Suprapubic skin (tissue), 4 donors: Measurements from ENCODE around the gene CNN3. TPM values are rescaled to one million over a fixed set of nuclear protein-coding genes. Genes with fewer than 3 reads are reported as not detected.
A peak's percentile ranks its signal among the peaks of the same experiment; 100 is the strongest.

Experiments
- DNase-seq, 2 donors: peaks; one replicate each; pipeline ENCODE4 v3.0.0-alpha.2; 2019; ENCODE audit warnings: low spot score in 2 of 2
- H3K27ac ChIP-seq: fragments of 200-600 bp; sonication (generic); one replicate; pipeline ENCODE4 v1.5.1; 2019
- H3K27me3 ChIP-seq: fragments of 200-600 bp; sonication (generic); one replicate; pipeline ENCODE4 v1.5.1; 2019
- H3K36me3 ChIP-seq: fragments of 200-600 bp; sonication (generic); one replicate; pipeline ENCODE4 v1.5.1; 2019
- H3K4me1 ChIP-seq: fragments of 200-600 bp; sonication (generic); one replicate; pipeline ENCODE4 v1.5.1; 2019
- H3K4me3 ChIP-seq: fragments of 200-600 bp; sonication (generic); one replicate; pipeline ENCODE4 v1.5.1; 2019; ENCODE audit warnings: mild to moderate bottlenecking
- H3K9me3 ChIP-seq: fragments of 200-600 bp; sonication (generic); one replicate; pipeline ENCODE4 v1.5.1; 2019
- CTCF ChIP-seq, 2 donors: fragments of 200-600 bp in 1 of 2; fragments of 450-650 bp in 1 of 2; sonication (generic) in 1 of 2; IDR thresholded peaks; one replicate each; pipeline ENCODE4 v1.5.1; 2016 to 2019; ENCODE audit warnings: antibody characterized with exemption in 2 of 2, mild to moderate bottlenecking in 1 of 2, moderate library complexity in 1 of 2
- EP300 ChIP-seq: sonication (generic); formaldehyde crosslinking; IDR thresholded peaks from one replicate; pipeline ENCODE4 v1.6.1; 2017; ENCODE audit warnings: antibody characterized with exemption
- POLR2A ChIP-seq, 2 donors: fragments of 450-650 bp; IDR thresholded peaks; one replicate each; pipeline ENCODE4 v1.6.1; 2017; ENCODE audit warnings: antibody characterized with exemption in 2 of 2, mild to moderate bottlenecking in 2 of 2, moderate library complexity in 2 of 2
- POLR2AphosphoS5 ChIP-seq, 3 donors: sonication (generic); formaldehyde crosslinking; IDR thresholded peaks; one replicate each; pipeline ENCODE4 v1.6.1; 2017; ENCODE audit warnings: antibody characterized with exemption in 3 of 3
- WGBS: methylation state at CpG from one replicate; pipeline ENCODE4 v1.1.5; 2018; 5-methylcytosine and 5-hydroxymethylcytosine counted together
- total RNA-seq, 4 donors: library from RNA; depleted of rRNA; stranded (reverse); fragments of >200 nt; gene quantifications; one replicate each; pipeline ENCODE4 v1.1.0, GENCODE V29; 2016

The CNN3 gene
- total RNA-seq = 10 to 100 TPM; 52.3 to 73.7 (median 58.6) TPM

- H3K4me3 ChIP-seq = peak within 1 kb of the TSS; percentile 67
- peaks cover 66% of the 10 kb centered on the region for H3K4me1 ChIP-seq
- H3K27me3 ChIP-seq = no peaks in the 10 kb centered on the region
- DNase-seq = peak; percentile 92 to 93
- no peak for TF ChIP-seq EP300
- TF ChIP-seq POLR2AphosphoS5 (IDR thresholded peaks at IDR 0.05) = peak; percentile 34 to 70 (median 58)
- peak; percentile 77 to 91 for TF ChIP-seq POLR2A (IDR thresholded peaks at IDR 0.05)
- no peak for TF ChIP-seq CTCF (IDR thresholded peaks at IDR 0.05)
- WGBS = 2% methylated on average over 20 of the region's 57 CpGs
- no peaks in the 10 kb centered on the region for H3K9me3 ChIP-seq
- no peaks in the 10 kb centered on the region for H3K36me3 ChIP-seq
- peak within 1 kb of the TSS; percentile 97 for H3K27ac ChIP-seq
Measured at GRCh38 chr1:94926915-94927404, at the start of gene CNN3. Gene CNN3, minus strand, starts transcription at chr1:94927110. Its CDS starts 216 bp downstream, at chr1:94926894.

- DNase-seq = no peak
- no peak overlapping the region for H3K4me3 ChIP-seq
- H3K36me3 ChIP-seq = no peaks in the 10 kb centered on the region
- H3K9me3 ChIP-seq = no peaks in the 10 kb centered on the region
- peaks cover 33% of the 10 kb centered on the region for H3K4me1 ChIP-seq
- peak overlapping the region; percentile 80 for H3K27ac ChIP-seq
- TF ChIP-seq CTCF (IDR thresholded peaks at IDR 0.05) = no peak
- no peak for TF ChIP-seq EP300
- no peak for TF ChIP-seq POLR2AphosphoS5 (IDR thresholded peaks at IDR 0.05)
- no peak for TF ChIP-seq POLR2A (IDR thresholded peaks at IDR 0.05)
- H3K27me3 ChIP-seq = no peaks in the 10 kb centered on the region
- WGBS = 87% methylated on average over 1 of the region's 1 CpG
Measured at GRCh38 chr1:94974824-94975223, 47.9 kb upstream of the CNN3 start.

GRCh38 chr1:94974241-94974640 is 47.3 kb upstream of the CNN3 start:
- 51% methylated on average over 1 of the region's 1 CpG for WGBS
- Histone ChIP-seq H3K9me3 (no peaks in the 10 kb centered on the region), H3K27ac (peak overlapping the region; percentile 80), H3K4me1 (peaks cover 33% of the 10 kb centered on the region), H3K27me3 (no peaks in the 10 kb centered on the region), H3K36me3 (no peaks in the 10 kb centered on the region), H3K4me3 (no peak overlapping the region)
- TF ChIP-seq POLR2A (IDR thresholded peaks at IDR 0.05) (no peak), CTCF (IDR thresholded peaks at IDR 0.05) (no peak), EP300 (no peak), POLR2AphosphoS5 (IDR thresholded peaks at IDR 0.05) (no peak)
- DNase-seq = no peak

- H3K4me3 ChIP-seq = no peak overlapping the region
- WGBS = 65% methylated on average over 8 of the region's 8 CpGs
- H3K4me1 ChIP-seq = peaks cover 33% of the 10 kb centered on the region
- H3K9me3 ChIP-seq = no peaks in the 10 kb centered on the region
- peak overlapping the region; percentile 80 for H3K27ac ChIP-seq
- no peaks in the 10 kb centered on the region for H3K27me3 ChIP-seq
- TF ChIP-seq POLR2A (IDR thresholded peaks at IDR 0.05) (no peak), CTCF (IDR thresholded peaks at IDR 0.05) (no peak), POLR2AphosphoS5 (IDR thresholded peaks at IDR 0.05) (no peak), EP300 (no peak)
- H3K36me3 ChIP-seq = no peaks in the 10 kb centered on the region
- DNase-seq = no peak
Measured at GRCh38 chr1:94973309-94973922, 46.5 kb upstream of the CNN3 start.

GRCh38 chr1:94971491-94971924 is 44.6 kb upstream of the CNN3 start:
- no peak overlapping the region for H3K4me3 ChIP-seq
- no peaks in the 10 kb centered on the region for H3K36me3 ChIP-seq
- H3K9me3 ChIP-seq = no peaks in the 10 kb centered on the region
- 39% methylated on average over 6 of the region's 6 CpGs for WGBS
- peaks cover 33% of the 10 kb centered on the region for H3K4me1 ChIP-seq
- peak overlapping the region; percentile 80 for H3K27ac ChIP-seq
- no peak for DNase-seq
- no peaks in the 10 kb centered on the region for H3K27me3 ChIP-seq
- TF ChIP-seq CTCF (IDR thresholded peaks at IDR 0.05) (no peak), POLR2A (IDR thresholded peaks at IDR 0.05) (no peak), EP300 (no peak), POLR2AphosphoS5 (IDR thresholded peaks at IDR 0.05) (no peak)
